GM21360 (cell line): ENCODE data around the gene PDE10A.

Experiments used
- ATAC-seq: cut with Tn5 transposase; IDR thresholded peaks from one replicate; pipeline ENCODE4 v1.9.1; 2021; ENCODE audit warnings: mild to moderate bottlenecking, moderate library complexity; ENCODE audit not compliant: unreplicated experiment

Gene PDE10A

GRCh38 chr6:165426892-165427291 is 236.1 kb downstream of the PDE10A start:
- no peak for ATAC-seq

GRCh38 chr6:165422192-165422591 is 240.8 kb downstream of the PDE10A start:
- ATAC-seq = no peak

- ATAC-seq = no peak
Observed at GRCh38 chr6:165417278-165417865, 245.7 kb downstream of the PDE10A start.

GRCh38 chr6:165404697-165405096 is 258.3 kb downstream of the PDE10A start:
- ATAC-seq = no peak

GRCh38 chr6:165404296-165404695 is 258.7 kb downstream of the PDE10A start:
- no peak for ATAC-seq

- ATAC-seq = no peak
Observed at GRCh38 chr6:165403006-165403595, 259.9 kb downstream of the PDE10A start.

- no peak for ATAC-seq
Observed at GRCh38 chr6:165401092-165401491, 261.9 kb downstream of the PDE10A start.

GRCh38 chr6:165390475-165390874 is 272.6 kb downstream of the PDE10A start:
- no peak for ATAC-seq

- no peak for ATAC-seq
Observed at GRCh38 chr6:165389534-165389933, 273.5 kb downstream of the PDE10A start.

- no peak for ATAC-seq
Observed at GRCh38 chr6:165383323-165383722, 279.7 kb downstream of the PDE10A start.

GRCh38 chr6:165376100-165376499 is 286.9 kb downstream of the PDE10A start:
- no peak for ATAC-seq

GRCh38 chr6:165365371-165365770 is 297.7 kb downstream of the PDE10A start:
- ATAC-seq = no peak

GRCh38 chr6:165345700-165346099 is 317.3 kb downstream of the PDE10A start:
- ATAC-seq = no peak

- no peak for ATAC-seq
Observed at GRCh38 chr6:165340532-165340931, 322.5 kb downstream of the PDE10A start.

GRCh38 chr6:165325609-165326008 is 337.4 kb downstream of the PDE10A start:
- ATAC-seq = no peak

GRCh38 chr6:165321555-165322145 is 341.4 kb downstream of the PDE10A start:
- ATAC-seq = no peak

- ATAC-seq = no peak
Observed at GRCh38 chr6:165321150-165321549, 341.9 kb downstream of the PDE10A start.

GRCh38 chr6:165317723-165318122 is 345.3 kb downstream of the PDE10A start:
- no peak for ATAC-seq

GRCh38 chr6:165308926-165309731 is 353.9 kb downstream of the PDE10A start, which contains the start of gene C6orf118:
Gene C6orf118 (minus strand): TSS chr6:165309605. CDS start chr6:165309586, 19 bp downstream.
- ATAC-seq = no peak

GRCh38 chr6:165306955-165307354 is 356.1 kb downstream of the PDE10A start:
- ATAC-seq = no peak

GRCh38 chr6:165301372-165302246 is 361.4 kb downstream of the PDE10A start:
- ATAC-seq = no peak
